Ishikawa (cell line): ENCODE results near the gene LRRC26.

ENCODE experiments used
- CEBPB ChIP-seq: IDR thresholded peaks from 2 replicates; pipeline ENCODE4 v1.6.1; 2012
- EGR1 ChIP-seq: IDR thresholded peaks from 2 replicates; pipeline ENCODE4 v1.6.1; 2012
- EP300 ChIP-seq: IDR thresholded peaks from 2 replicates; pipeline ENCODE4 v1.6.1; 2012; ENCODE audit warnings: borderline replicate concordance
- FOXM1 ChIP-seq: IDR thresholded peaks from 2 replicates; pipeline ENCODE4 v1.6.1; 2012; ENCODE audit warnings: low read depth, borderline replicate concordance
- RAD21 ChIP-seq: IDR thresholded peaks from 2 replicates; pipeline ENCODE4 v1.6.1; 2012; ENCODE audit warnings: low read depth
- TAF1 ChIP-seq: IDR thresholded peaks from 2 replicates; pipeline ENCODE4 v1.6.1; 2012; ENCODE audit warnings: low read depth, mild to moderate bottlenecking
- TCF12 ChIP-seq: IDR thresholded peaks from 2 replicates; pipeline ENCODE4 v1.6.1; 2012; ENCODE audit warnings: low read depth
- ZBTB7A ChIP-seq: IDR thresholded peaks from 2 replicates; pipeline ENCODE4 v1.6.1; 2012; ENCODE audit warnings: low read depth
- TF ChIP-seq, protein P1 (sequence below): IDR thresholded peaks from 2 replicates; pipeline ENCODE4 v1.6.1; 2012
- TF ChIP-seq, protein P2 (sequence below): IDR thresholded peaks from 2 replicates; pipeline ENCODE4 v1.6.1; 2012; ENCODE audit warnings: low read depth, mild to moderate bottlenecking
- TF ChIP-seq, protein P3 (sequence below): IDR thresholded peaks from 2 replicates; pipeline ENCODE4 v1.6.1; 2012

DNA sequence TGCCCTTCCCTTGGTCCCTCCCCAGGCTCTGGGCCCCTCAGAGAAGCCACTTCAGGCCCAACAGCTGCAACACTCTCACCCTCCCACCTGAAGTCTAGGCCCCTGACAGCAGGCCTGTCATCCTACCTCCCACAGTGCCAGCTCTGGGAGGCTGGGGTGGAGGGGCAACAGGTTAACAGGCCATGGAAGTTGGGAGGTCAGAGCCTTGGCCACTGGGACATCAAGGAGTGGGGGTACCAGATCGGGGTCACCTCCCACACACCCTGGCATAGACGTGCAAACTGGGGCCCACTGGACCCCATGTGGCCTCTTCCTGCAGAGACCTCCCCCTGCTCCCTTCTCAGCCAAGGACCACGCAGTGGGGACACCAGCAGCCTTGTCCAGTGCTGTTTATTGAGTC lies 21.4 kb upstream of the LRRC26 start:
- no peak for TF ChIP-seq CEBPB
- no peak for TF ChIP-seq TCF12
- TF ChIP-seq, protein P1, sequence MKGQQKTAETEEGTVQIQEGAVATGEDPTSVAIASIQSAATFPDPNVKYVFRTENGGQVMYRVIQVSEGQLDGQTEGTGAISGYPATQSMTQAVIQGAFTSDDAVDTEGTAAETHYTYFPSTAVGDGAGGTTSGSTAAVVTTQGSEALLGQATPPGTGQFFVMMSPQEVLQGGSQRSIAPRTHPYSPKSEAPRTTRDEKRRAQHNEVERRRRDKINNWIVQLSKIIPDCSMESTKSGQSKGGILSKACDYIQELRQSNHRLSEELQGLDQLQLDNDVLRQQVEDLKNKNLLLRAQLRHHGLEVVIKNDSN, result no peak
- TF ChIP-seq, protein P2, sequence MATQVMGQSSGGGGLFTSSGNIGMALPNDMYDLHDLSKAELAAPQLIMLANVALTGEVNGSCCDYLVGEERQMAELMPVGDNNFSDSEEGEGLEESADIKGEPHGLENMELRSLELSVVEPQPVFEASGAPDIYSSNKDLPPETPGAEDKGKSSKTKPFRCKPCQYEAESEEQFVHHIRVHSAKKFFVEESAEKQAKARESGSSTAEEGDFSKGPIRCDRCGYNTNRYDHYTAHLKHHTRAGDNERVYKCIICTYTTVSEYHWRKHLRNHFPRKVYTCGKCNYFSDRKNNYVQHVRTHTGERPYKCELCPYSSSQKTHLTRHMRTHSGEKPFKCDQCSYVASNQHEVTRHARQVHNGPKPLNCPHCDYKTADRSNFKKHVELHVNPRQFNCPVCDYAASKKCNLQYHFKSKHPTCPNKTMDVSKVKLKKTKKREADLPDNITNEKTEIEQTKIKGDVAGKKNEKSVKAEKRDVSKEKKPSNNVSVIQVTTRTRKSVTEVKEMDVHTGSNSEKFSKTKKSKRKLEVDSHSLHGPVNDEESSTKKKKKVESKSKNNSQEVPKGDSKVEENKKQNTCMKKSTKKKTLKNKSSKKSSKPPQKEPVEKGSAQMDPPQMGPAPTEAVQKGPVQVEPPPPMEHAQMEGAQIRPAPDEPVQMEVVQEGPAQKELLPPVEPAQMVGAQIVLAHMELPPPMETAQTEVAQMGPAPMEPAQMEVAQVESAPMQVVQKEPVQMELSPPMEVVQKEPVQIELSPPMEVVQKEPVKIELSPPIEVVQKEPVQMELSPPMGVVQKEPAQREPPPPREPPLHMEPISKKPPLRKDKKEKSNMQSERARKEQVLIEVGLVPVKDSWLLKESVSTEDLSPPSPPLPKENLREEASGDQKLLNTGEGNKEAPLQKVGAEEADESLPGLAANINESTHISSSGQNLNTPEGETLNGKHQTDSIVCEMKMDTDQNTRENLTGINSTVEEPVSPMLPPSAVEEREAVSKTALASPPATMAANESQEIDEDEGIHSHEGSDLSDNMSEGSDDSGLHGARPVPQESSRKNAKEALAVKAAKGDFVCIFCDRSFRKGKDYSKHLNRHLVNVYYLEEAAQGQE, result no peak
- no peak for TF ChIP-seq EGR1
- no peak for TF ChIP-seq TAF1
- TF ChIP-seq RAD21, result no peak
- TF ChIP-seq, protein P3, sequence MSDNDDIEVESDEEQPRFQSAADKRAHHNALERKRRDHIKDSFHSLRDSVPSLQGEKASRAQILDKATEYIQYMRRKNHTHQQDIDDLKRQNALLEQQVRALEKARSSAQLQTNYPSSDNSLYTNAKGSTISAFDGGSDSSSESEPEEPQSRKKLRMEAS, result no peak
- TF ChIP-seq EP300, result no peak
- TF ChIP-seq ZBTB7A, result no peak
- no peak for TF ChIP-seq FOXM1
